ENCODE measurements around the gene RPS8.

The RPS8 gene

GRCh38 chr1:44827197-44828002, 52.1 kb downstream of the RPS8 start:
- peak in 1 of 42 donors; percentile 20 for DNase-seq
- intact Hi-C loops (cut with DNase I): no loop called here

DNA sequence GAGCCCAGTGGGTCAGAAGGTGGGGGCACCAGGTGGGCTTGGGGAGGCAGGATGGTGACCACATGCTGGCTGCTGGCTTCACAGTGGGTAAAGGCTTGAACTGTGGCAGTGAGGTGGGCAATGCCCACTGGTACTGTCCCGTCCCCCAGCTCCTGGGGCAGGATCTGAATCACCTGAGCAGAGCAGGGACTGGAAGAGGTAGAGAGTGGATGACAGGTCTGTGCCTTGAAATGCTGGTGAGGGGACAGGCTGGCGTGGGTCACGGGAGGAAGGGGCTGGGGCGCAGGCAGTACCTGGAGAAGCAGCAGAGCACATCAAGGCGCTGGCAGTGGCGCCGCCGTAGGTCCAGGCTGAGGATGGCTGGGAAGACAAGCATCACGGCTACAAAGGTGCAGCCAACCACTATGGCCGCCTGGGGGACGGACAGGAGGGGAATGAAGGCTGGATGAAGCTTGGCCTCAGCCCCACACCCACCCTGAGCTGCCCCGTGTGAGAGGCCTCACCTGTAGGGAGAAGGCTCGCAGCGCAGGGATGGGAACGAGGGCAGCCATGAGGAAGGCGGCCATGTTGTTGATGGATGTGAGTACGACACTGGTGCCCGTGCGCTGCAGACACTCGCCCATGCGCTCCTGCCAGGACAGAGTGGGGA, 52.8 kb downstream of the RPS8 start:
- intact Hi-C loops (cut with DNase I): no loop called here

More for the DNA sequence above, 52.8 kb downstream of the RPS8 start:
- peak in 1 of 42 donors; percentile 21 for DNase-seq

Measured in head of caudate nucleus (tissue), 42 donors.